NCI-H1105 (cell line): ENCODE results near the gene CHTOP.

Experiments
- DNase-seq: peaks from one replicate; lab custom pipeline; 2025; lab: John Stamatoyannopoulos, UW

The CHTOP gene

GRCh38 chr1:153688736-153689328 is 55.0 kb downstream of the CHTOP start:
- no peak for DNase-seq

- DNase-seq: no peak
These were observed 59.6 kb downstream of the CHTOP start for GRCh38 chr1:153693466-153693865.
